OCI-LY7 (cell line): ENCODE data around the gene EXOSC7.

Source experiments
- CTCF ChIP-seq: fragments of 200-600 bp; sonication (generic); conservative IDR thresholded peaks from 2 replicates; pipeline ENCODE4 v1.5.1; 2014; ENCODE audit warnings: mild to moderate bottlenecking, antibody characterized with exemption, low read length, moderate library complexity, mixed read lengths
- EZH2phosphoT487 ChIP-seq: fragments of 200-600 bp; sonication (generic); IDR thresholded peaks from 2 replicates; pipeline ENCODE4 v1.6.1; 2018; ENCODE audit warnings: low read depth, borderline replicate concordance, mild to moderate bottlenecking, mixed run types, antibody characterized with exemption, low read length, moderate library complexity, mixed read lengths

- no peak for TF ChIP-seq CTCF
- no peak for TF ChIP-seq EZH2phosphoT487
Observed at GRCh38 chr3:44996556-44996969, 20.5 kb downstream of the EXOSC7 start.
